ENCODE data around the gene WDR6.

GRCh38 chr3:49013113-49013737, 6.0 kb downstream of the WDR6 start:
- TF ChIP-seq EP300 (IDR thresholded peaks at IDR 0.05; ENCODE audit: borderline replicate concordance in 1 of 2, control insufficient read depth in 1 of 2, low read depth in 2 of 2, low read length in 2 of 2) (no peak), NFYB (IDR thresholded peaks at IDR 0.05; ENCODE audit: insufficient read depth, low read depth, low read length) (no peak), RFX5 (IDR thresholded peaks at IDR 0.05; ENCODE audit: low read depth, low read length) (no peak), USF2 (IDR thresholded peaks at IDR 0.05; ENCODE audit: borderline replicate concordance, low read depth, low read length) (no peak)
